HepG2 (cell line): ENCODE data around the gene ITCH. TPM values are rescaled to one million over a fixed set of nuclear protein-coding genes. Genes with fewer than 3 reads are reported as not detected.

Source experiments
- ATF1 ChIP-seq: IDR thresholded peaks from 2 replicates; pipeline ENCODE4 v1.6.1; 2016; ENCODE audit warnings: mild to moderate bottlenecking, control low read depth
- BORCS8-MEF2B ChIP-seq: sonication (generic); formaldehyde crosslinking; IDR thresholded peaks from 2 replicates; pipeline ENCODE4 v1.8.0; 2022; ENCODE audit warnings: mild to moderate bottlenecking, missing genetic modification reagents
- CCDC6 ChIP-seq: sonication (generic); formaldehyde crosslinking; IDR thresholded peaks from 2 replicates; pipeline ENCODE4 v1.8.1; 2022; ENCODE audit warnings: mild to moderate bottlenecking, missing genetic modification reagents, moderate library complexity
- CREM ChIP-seq, 2 experiments: sonication (generic) in 1 of 2; formaldehyde crosslinking in 1 of 2; IDR thresholded peaks; 2 replicates each; pipeline versions ENCODE4 v1.4.0 to v1.6.1; 2016 to 2020; ENCODE audit warnings: antibody characterized with exemption in 1 of 2, mild to moderate bottlenecking in 1 of 2, missing genetic modification reagents in 1 of 2
- ETS1 ChIP-seq: sonication (generic); formaldehyde crosslinking; IDR thresholded peaks from 2 replicates; pipeline ENCODE4 v1.4.0; 2020; ENCODE audit warnings: missing genetic modification reagents
- GATAD2A ChIP-seq: IDR thresholded peaks from 2 replicates; pipeline ENCODE4 v1.6.1; 2016
- HNF1B ChIP-seq: sonication (generic); formaldehyde crosslinking; IDR thresholded peaks from 2 replicates; pipeline ENCODE4 v1.5.1; 2020; ENCODE audit warnings: mild to moderate bottlenecking, moderate library complexity, missing genetic modification reagents
- IKZF4 ChIP-seq: sonication (generic); formaldehyde crosslinking; IDR thresholded peaks from 2 replicates; pipeline ENCODE4 v1.5.1; 2020; ENCODE audit warnings: borderline replicate concordance, mild to moderate bottlenecking, low read depth, missing genetic modification reagents; ENCODE audit errors: not compliant biosample characterization
- ISL2 ChIP-seq: sonication (generic); formaldehyde crosslinking; IDR thresholded peaks from 2 replicates; pipeline ENCODE4 v1.5.0; 2020; ENCODE audit warnings: missing genetic modification reagents
- NCOR1 ChIP-seq: fragments of 200-600 bp; sonication (generic); IDR thresholded peaks from 2 replicates; pipeline ENCODE4 v1.7.0; 2017; ENCODE audit warnings: antibody characterized with exemption, low read length, borderline replicate concordance
- ONECUT2 ChIP-seq: sonication (generic); formaldehyde crosslinking; IDR thresholded peaks from 2 replicates; pipeline ENCODE4 v1.4.0; 2020; ENCODE audit warnings: missing genetic modification reagents
- PHF21A ChIP-seq: sonication (generic); formaldehyde crosslinking; IDR thresholded peaks from 2 replicates; pipeline ENCODE4 v1.5.0; 2020; ENCODE audit warnings: mild to moderate bottlenecking, missing genetic modification reagents
- PRDM15 ChIP-seq: sonication (generic); formaldehyde crosslinking; IDR thresholded peaks from 2 replicates; pipeline ENCODE4 v1.4.0; 2020; ENCODE audit warnings: missing genetic modification reagents
- RXRB ChIP-seq: IDR thresholded peaks from 2 replicates; pipeline ENCODE4 v1.6.1; 2016; ENCODE audit warnings: borderline replicate concordance, missing genetic modification reagents, missing compliant biosample characterization
- SOX5 ChIP-seq: IDR thresholded peaks from 2 replicates; pipeline ENCODE4 v1.6.1; 2016; ENCODE audit warnings: borderline replicate concordance
- ZNF124 ChIP-seq: sonication (generic); formaldehyde crosslinking; IDR thresholded peaks from 2 replicates; pipeline ENCODE4 v1.4.0; 2020; ENCODE audit warnings: missing genetic modification reagents
- ZNF18 ChIP-seq: sonication (generic); formaldehyde crosslinking; IDR thresholded peaks from 2 replicates; pipeline ENCODE4 v1.8.0; 2022; ENCODE audit warnings: mild to moderate bottlenecking, missing genetic modification reagents; ENCODE audit not compliant: insufficient replicate concordance
- ZNF746 ChIP-seq: sonication (generic); formaldehyde crosslinking; IDR thresholded peaks from 2 replicates; pipeline ENCODE4 v1.8.0; 2022; ENCODE audit warnings: mild to moderate bottlenecking, missing genetic modification reagents
- polyA plus RNA-seq, 8 experiments: library from polyadenylated mRNA; depleted of rRNA in 3 of 8; stranded (reverse) in 7 of 8; unstranded in 1 of 8; fragments of >200 nt; fragmentation: Illumina TruSeq in 4 of 8; extraction: Trizol in 4 of 8; gene quantifications; 2 replicates each; pipeline versions ENCODE4 v1.2.1 to v1.2.3, GENCODE V29; 2011 to 2016; ENCODE audit warnings: low read depth in 4 of 8, missing spikeins in 1 of 8, mixed read lengths in 1 of 8; ENCODE audit not compliant: insufficient read depth in 1 of 8
- total RNA-seq, 5 experiments: library from RNA; depleted of rRNA; stranded (reverse); fragments of >200 nt; fragmentation: Illumina TruSeq; extraction: Trizol; gene quantifications; 2 replicates each; pipeline ENCODE4 v1.2.3, GENCODE V29; 2016; ENCODE audit warnings: low read depth in 1 of 5

ITCH gene
- total and polyA plus RNA-seq, 2 of the 13 experiments (the other 11 are each of a cell fraction or from before 2014, with no cell fraction given): 20.5 to 112 TPM

- TF ChIP-seq ETS1 (CRISPR knock-in tag) (no peak), CREM (IDR thresholded peaks at IDR 0.05) (peak; percentile 45; the same call in 1 of the 2 replicates), CREM (CRISPR knock-in tag; IDR thresholded peaks at IDR 0.05) (no peak), PRDM15 (CRISPR knock-in tag) (no peak), BORCS8-MEF2B (CRISPR knock-in tag) (peak; percentile 41; the same call in 1 of the 2 replicates), SOX5 (CRISPR knock-in tag) (peak; percentile 72), ISL2 (peak; percentile 51; the same call in 1 of the 2 replicates), ATF1 (CRISPR knock-in tag) (peak; percentile 53), HNF1B (CRISPR knock-in tag) (0 out of 2 replicates have a peak, but pooled peaks have one; percentile 12), PHF21A (CRISPR knock-in tag) (peak; percentile 37), CCDC6 (CRISPR knock-in tag) (peak; percentile 65; the same call in 1 of the 2 replicates), ZNF746 (CRISPR knock-in tag) (no peak), GATAD2A (CRISPR knock-in tag) (peak; percentile 80), RXRB (CRISPR knock-in tag) (peak; percentile 65; the same call in 1 of the 2 replicates), ZNF124 (CRISPR knock-in tag) (no peak), ONECUT2 (peak; percentile 93), NCOR1 (no peak), ZNF18 (CRISPR knock-in tag) (peak; percentile 72), IKZF4 (CRISPR knock-in tag) (no peak)
These were observed 44.2 kb upstream of the ITCH start (continued) for GRCh38 chr20:34318609-34319443.
